Measurements from ENCODE around the gene SMIM36.

GRCh38 chr17:55546991-55547664 lies 35.9 kb upstream of the SMIM36 start:
- TF ChIP-seq EZH2phosphoT487 (IDR thresholded peaks at IDR 0.05; ENCODE audit: low read depth, severe bottlenecking, unreplicated experiment) (no peak), CTCF (IDR thresholded peaks at IDR 0.05; ENCODE audit: poor library complexity) (no peak)

All from hepatocyte (in vitro differentiated cells).